C1 segment of cervical spinal cord (tissue), 14 donors: ENCODE data around the gene LRRC32.

ENCODE experiments used
- DNase-seq, 14 donors: peaks; one replicate each; lab custom pipeline; 2025; lab: John Stamatoyannopoulos, UW

LRRC32 gene

GRCh38 chr11:76682106-76682505, 11.6 kb upstream of the LRRC32 start:
- no peak for DNase-seq

GRCh38 chr11:76680518-76681425, 10.2 kb upstream of the LRRC32 start:
- DNase-seq: peak in 9 of 14 donors; percentile 7 to 46 (median 26)

GRCh38 chr11:76678321-76678720, 7.8 kb upstream of the LRRC32 start:
- no peak for DNase-seq

GRCh38 chr11:76677458-76677765, 6.9 kb upstream of the LRRC32 start:
- no peak for DNase-seq

- DNase-seq: no peak
Measured at GRCh38 chr11:76676636-76677457, 6.3 kb upstream of the LRRC32 start.

GRCh38 chr11:76674517-76675400, 4.2 kb upstream of the LRRC32 start:
- DNase-seq: no peak

- no peak for DNase-seq
Measured at GRCh38 chr11:76673176-76674142, 2.9 kb upstream of the LRRC32 start.

- no peak for DNase-seq
Measured at GRCh38 chr11:76672431-76673175, 2.1 kb upstream of the LRRC32 start.

- DNase-seq: no peak
Measured at GRCh38 chr11:76671626-76672309, 1.2 kb upstream of the LRRC32 start.

GRCh38 chr11:76671237-76671592, 668 bp upstream of the LRRC32 start:
- DNase-seq: no peak

GRCh38 chr11:76669901-76670484, 554 bp downstream of the LRRC32 start:
- DNase-seq: no peak

GRCh38 chr11:76668362-76669155, 2.0 kb downstream of the LRRC32 start:
- no peak for DNase-seq

GRCh38 chr11:76667856-76668255, 2.7 kb downstream of the LRRC32 start:
- DNase-seq: no peak

- DNase-seq: no peak
Measured at GRCh38 chr11:76667271-76667818, 3.2 kb downstream of the LRRC32 start.

- no peak for DNase-seq
Measured at GRCh38 chr11:76666830-76667229, 3.7 kb downstream of the LRRC32 start.

- DNase-seq: no peak
Measured at GRCh38 chr11:76666408-76666807, 4.1 kb downstream of the LRRC32 start.

GRCh38 chr11:76665921-76666351, 4.6 kb downstream of the LRRC32 start:
- DNase-seq: no peak

- no peak for DNase-seq
Measured at GRCh38 chr11:76665172-76665571, 5.4 kb downstream of the LRRC32 start.
